ENCODE data around the gene SH2D3C. TPM values are rescaled to one million over a fixed set of nuclear protein-coding genes. Genes with fewer than 3 reads are reported as not detected.

The SH2D3C gene
- total and polyA plus RNA-seq, 9 of the 15 experiments (the other 6 are each of a cell fraction or from before 2014, with no cell fraction given): 0.03 to 1.2 (median 0.22) TPM; not detected in 1

DNA sequence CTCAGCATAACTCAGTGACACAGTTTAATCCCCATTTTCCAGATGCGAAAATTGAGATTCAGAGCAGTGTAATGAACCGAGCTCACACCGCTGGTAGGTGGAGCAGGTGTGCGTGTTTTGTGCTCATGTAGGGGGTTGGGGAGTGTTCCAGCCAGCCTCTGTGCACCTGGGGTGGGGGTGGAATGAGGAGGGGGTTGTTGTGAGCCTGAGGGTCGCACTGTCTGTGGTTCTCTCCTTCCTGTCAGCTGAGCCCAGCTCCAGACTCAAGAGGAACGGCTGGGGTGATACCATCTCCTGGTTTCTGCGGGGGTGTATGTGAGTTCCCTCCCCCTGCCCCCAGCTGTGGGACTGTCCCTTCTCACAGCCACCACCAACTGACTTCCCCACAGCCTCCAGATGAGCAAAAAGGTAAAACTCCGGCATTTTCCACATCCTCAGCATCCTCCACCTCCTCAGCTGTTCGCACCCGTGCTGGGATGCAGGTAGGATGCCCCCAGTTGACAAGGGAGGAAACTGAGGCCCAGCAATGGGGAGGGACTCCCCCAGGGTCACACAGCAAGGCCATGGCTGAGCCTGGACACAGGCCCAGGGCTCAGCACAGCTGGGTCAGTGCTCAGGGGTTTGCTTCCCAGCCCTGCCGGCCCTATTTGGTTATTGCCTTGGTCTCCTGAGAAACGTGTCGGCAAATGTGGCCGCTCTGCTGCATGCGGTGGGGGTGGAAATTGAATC, 2.1 kb downstream of the SH2D3C start (continued):
- TF ChIP-seq, protein P1, sequence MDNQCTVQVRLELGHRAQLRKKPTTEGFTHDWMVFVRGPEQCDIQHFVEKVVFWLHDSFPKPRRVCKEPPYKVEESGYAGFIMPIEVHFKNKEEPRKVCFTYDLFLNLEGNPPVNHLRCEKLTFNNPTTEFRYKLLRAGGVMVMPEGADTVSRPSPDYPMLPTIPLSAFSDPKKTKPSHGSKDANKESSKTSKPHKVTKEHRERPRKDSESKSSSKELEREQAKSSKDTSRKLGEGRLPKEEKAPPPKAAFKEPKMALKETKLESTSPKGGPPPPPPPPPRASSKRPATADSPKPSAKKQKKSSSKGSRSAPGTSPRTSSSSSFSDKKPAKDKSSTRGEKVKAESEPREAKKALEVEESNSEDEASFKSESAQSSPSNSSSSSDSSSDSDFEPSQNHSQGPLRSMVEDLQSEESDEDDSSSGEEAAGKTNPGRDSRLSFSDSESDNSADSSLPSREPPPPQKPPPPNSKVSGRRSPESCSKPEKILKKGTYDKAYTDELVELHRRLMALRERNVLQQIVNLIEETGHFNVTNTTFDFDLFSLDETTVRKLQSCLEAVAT (IDR thresholded peaks at IDR 0.05): peak in 1 of 2 experiments; percentile 86; a peak in 2 of 4 replicates
- TF ChIP-seq MAFF (IDR thresholded peaks at IDR 0.05; ENCODE audit: low read length) (peak; percentile 63; the same call in 1 of the 2 replicates), NFE2 (IDR thresholded peaks at IDR 0.05; ENCODE audit: low read depth) (no peak), PYGO2 (tag; IDR thresholded peaks at IDR 0.05) (no peak), EP300 (IDR thresholded peaks at IDR 0.05; ENCODE audit: low read length) (peak; percentile 55; the same call in 1 of the 2 replicates), ZNF668 (CRISPR knock-in tag; IDR thresholded peaks at IDR 0.05) (no peak), ELF1 (tag; IDR thresholded peaks at IDR 0.05) (no peak), CSDE1 (IDR thresholded peaks at IDR 0.05) (no peak), YBX1 (IDR thresholded peaks at IDR 0.05) (no peak), PRPF4 (IDR thresholded peaks at IDR 0.05; ENCODE audit: insufficient read depth, low read depth, low read length, poor library complexity, severe bottlenecking) (no peak), PHF8 (IDR thresholded peaks at IDR 0.05; ENCODE audit: borderline replicate concordance, low read length) (peak; percentile 32; the same call in 1 of the 2 replicates), NRF1 (conservative IDR thresholded peaks at IDR 0.05 in 1 of 2, IDR thresholded peaks at IDR 0.05 in 1 of 2) (0 out of 4 replicates have a peak, but pooled peaks of 1 of the 2 experiments have one; percentile 22), CBFA2T2 (conservative IDR thresholded peaks at IDR 0.05) (no peak), RBBP5 (IDR thresholded peaks at IDR 0.05; ENCODE audit: borderline replicate concordance, insufficient read depth, low read length, poor library complexity, severe bottlenecking) (no peak), POLR2AphosphoS2 (IDR thresholded peaks at IDR 0.05; ENCODE audit: low read length) (no peak), HMG20B (CRISPR knock-in tag; IDR thresholded peaks at IDR 0.05) (no peak), SIRT6 (IDR thresholded peaks at IDR 0.05; ENCODE audit: low read depth, low read length) (no peak)
- TF ChIP-seq, protein P2, sequence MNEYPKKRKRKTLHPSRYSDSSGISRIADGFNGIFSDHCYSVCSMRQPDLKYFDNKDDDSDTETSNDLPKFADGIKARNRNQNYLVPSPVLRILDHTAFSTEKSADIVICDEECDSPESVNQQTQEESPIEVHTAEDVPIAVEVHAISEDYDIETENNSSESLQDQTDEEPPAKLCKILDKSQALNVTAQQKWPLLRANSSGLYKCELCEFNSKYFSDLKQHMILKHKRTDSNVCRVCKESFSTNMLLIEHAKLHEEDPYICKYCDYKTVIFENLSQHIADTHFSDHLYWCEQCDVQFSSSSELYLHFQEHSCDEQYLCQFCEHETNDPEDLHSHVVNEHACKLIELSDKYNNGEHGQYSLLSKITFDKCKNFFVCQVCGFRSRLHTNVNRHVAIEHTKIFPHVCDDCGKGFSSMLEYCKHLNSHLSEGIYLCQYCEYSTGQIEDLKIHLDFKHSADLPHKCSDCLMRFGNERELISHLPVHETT (CRISPR knock-in tag; conservative IDR thresholded peaks at IDR 0.05 in 1 of 2, IDR thresholded peaks at IDR 0.05 in 1 of 2): no peak
- TF ChIP-seq, protein P3, sequence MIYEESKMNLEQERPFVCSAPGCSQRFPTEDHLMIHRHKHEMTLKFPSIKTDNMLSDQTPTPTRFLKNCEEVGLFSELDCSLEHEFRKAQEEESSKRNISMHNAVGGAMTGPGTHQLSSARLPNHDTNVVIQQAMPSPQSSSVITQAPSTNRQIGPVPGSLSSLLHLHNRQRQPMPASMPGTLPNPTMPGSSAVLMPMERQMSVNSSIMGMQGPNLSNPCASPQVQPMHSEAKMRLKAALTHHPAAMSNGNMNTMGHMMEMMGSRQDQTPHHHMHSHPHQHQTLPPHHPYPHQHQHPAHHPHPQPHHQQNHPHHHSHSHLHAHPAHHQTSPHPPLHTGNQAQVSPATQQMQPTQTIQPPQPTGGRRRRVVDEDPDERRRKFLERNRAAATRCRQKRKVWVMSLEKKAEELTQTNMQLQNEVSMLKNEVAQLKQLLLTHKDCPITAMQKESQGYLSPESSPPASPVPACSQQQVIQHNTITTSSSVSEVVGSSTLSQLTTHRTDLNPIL (CRISPR knock-in tag; IDR thresholded peaks at IDR 0.05): no peak
- TF ChIP-seq, protein P4, sequence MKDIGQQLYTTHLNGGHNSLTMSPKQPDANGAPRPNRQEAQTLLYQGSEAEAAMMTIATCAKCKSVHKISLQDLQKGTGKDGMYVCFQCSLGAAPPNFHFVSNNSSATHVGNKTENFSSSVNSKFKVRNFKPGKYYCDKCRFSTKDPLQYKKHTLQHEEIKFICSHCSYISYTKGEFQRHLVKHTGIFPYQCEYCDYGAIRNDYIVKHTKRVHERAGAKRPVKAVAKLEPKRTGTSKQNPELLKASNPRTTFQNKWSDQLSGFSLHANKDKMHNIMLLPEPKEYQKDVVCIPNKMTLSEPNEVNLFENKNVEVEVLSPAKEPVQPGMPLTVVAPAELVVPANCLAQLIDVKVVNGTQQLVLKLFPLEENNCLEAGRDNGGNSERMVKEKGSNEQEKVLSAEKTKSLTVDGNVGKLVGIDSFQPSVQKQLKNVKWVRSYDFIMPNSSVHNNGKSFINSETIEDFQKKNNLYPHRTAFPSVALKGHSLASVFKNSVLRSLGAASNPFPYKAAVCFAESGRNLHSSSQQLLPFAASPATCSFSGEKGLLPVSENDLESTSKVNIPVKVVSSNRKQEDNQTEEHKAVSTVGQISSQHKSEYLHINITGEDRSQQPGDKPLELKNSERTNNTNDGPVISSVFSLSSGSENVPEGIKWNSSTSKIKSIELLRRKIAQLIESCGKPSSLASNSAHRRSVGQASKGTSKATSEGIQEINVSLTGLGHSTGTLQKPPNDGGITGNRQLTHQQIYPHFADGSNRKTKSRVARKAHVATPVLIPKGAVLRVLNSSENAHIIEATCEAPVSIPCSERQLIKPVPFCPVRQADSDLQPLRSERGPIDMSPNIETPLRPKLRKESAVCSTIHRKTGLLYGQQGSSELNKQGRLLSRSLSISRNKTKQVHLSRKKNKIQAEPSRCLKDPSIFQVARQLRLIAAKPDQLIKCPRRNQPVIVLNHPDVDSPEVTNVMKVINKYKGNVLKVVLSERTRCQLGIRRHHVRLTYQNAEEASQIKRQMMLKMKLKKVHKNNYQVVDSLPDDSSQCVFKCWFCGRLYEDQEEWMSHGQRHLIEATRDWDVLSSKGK (CRISPR knock-in tag; IDR thresholded peaks at IDR 0.05): no peak

Data from K562 (cell line).